C1 segment of cervical spinal cord (tissue), 14 donors: ENCODE measurements around the gene ALOX5AP.

Experiments used
- DNase-seq, 14 donors: peaks; one replicate each; lab custom pipeline; 2025; lab: John Stamatoyannopoulos, UW

The ALOX5AP gene

GRCh38 chr13:30714629-30715371 is 20.5 kb upstream of the ALOX5AP start:
- DNase-seq = no peak

GRCh38 chr13:30715372-30715756 is 20.0 kb upstream of the ALOX5AP start:
- DNase-seq = no peak

GRCh38 chr13:30715837-30716236 is 19.5 kb upstream of the ALOX5AP start:
- no peak for DNase-seq

GRCh38 chr13:30718661-30719524 is 16.4 kb upstream of the ALOX5AP start:
- DNase-seq = peak in 1 of 14 donors; percentile 10

- DNase-seq = no peak
Observed at GRCh38 chr13:30719525-30719914, 15.8 kb upstream of the ALOX5AP start.

GRCh38 chr13:30720172-30720869 is 15.0 kb upstream of the ALOX5AP start:
- DNase-seq = no peak

DNA sequence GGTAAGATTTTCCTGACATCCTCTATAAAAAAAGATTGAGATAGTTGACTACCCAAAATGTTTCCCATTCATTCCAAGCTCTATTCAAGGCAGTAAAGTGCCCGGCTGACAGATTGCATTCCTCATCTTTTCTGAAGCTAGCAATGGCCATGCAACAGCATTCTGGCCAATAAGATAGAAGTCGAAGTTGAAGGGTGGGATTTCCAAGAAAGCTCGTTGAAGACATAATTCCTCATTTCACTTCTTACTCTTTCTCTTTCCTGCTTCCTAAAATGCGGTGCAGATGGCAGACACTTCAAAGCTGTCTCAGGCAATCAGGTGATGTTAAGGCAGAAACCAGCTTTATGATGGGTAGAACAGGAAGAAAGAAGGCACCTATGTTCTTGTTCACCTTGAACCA is 13.4 kb upstream of the ALOX5AP start:
- DNase-seq = no peak

DNA sequence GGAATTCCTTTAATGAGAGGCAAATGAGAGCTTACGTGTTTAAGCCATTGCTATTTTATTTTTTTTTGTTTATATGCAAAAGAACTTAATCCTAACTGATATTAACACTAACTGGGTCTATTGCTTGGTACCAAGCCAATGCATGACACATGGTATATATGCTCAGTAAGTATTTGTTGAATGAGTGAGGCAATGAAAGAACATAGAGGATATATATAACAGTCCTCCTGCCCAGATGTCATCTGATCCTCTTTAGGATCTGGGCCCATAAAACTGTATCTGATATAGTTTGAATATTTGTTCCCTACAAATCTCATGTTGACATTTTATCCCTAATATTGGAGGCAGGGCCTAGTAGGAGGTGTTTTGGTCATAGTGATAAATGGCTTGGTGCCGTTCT is 13.0 kb upstream of the ALOX5AP start:
- DNase-seq = no peak

- DNase-seq = no peak
Observed at GRCh38 chr13:30724778-30725177, 10.6 kb upstream of the ALOX5AP start.

DNA sequence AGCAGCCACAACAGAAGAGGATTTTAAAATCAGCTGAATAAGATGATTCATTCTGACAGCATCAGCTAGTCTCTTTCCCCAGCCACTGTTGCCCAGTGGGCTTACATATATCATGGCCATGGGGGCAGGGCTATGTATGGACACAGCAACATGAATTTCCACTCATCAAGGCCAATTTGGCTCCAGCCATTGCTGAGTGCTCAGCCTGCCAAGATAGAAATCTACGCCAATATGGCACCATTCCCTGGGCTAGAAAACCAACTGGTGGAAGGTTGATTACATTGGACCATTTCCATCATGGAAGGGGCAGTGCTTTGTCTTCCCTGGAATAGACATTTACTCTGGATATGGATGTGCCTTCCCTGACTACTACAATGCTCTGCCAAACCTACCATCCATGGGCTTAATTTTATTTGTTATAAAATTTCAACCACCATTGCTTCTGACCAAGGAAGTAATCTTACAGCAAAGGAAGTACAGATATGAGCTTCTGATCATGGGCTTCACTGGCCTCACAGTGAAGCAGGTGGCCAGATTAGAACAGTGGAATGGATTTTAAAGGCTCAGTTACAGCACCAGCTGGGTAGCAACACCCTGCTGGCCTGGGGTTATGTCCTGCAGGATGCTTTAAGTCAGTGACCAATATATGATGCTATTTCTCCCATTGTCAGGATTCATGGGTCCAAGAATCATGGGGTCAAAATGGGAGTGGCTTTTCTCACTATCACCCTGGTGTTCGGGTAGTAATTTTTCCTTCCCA is 9.8 kb upstream of the ALOX5AP start:
- DNase-seq = peak in 4 of 14 donors; percentile 19 to 97 (median 26)

DNA sequence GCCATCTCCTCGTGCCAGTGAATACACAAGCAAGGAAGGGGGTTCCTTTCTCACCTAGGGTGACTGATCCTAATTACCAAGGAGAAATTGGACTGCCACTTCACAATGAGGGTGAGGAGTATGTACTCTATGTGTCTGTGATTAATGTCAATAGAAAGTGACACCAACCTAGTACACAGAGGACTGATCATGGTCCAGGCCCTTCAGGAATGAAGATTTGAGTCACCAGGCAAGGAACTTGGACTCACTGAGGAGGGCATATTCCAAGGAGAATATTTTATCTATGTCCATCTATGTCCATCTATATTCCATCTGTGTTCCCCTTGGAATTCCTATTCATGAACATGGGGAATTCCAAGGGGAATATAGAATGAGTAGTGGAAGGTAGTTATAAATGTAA is 9.2 kb upstream of the ALOX5AP start:
- DNase-seq = no peak

DNA sequence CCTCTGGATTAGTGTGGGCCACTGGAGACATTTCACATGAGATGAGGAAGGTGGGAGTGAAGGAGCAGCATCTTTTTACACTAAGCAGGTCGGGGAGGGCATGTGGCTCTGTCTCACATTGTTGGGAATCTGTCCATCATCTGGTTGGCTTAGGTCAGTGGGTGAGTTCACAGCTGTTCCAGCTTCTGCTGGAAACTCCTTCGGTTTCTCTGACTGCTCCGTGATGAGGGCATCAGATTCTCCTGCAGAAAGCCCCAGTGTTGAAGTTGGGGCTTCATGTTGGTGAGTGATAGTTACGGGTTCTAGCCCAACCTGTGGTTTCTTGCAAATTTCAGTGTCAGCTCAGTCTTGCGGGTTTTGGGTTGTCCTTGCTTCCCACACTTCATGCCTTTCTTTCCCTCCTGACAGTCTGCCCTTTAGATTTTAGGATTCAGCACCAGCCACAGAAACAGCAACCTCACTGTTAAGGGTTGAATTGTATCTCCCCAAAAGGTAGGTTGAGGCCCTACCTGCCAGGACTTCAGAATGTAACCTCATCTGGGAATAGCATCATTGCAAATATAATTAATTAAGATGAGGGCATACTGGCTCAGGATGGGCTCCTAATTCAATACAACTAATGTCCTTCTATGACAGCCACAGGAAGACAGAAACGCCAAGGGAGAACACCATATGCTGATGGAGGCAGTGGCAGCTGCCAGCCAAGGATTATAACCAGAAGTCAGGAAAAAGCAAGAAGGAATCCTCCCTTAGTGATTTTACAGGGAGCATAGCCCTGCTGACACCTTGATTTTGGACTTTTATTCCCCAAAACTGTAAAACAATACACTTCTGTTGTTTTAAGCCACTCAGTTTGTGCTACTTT is 7.6 kb upstream of the ALOX5AP start:
- peak in 1 of 14 donors; percentile 89 for DNase-seq

- no peak for DNase-seq
Observed at GRCh38 chr13:30729801-30730200, 5.5 kb upstream of the ALOX5AP start.

GRCh38 chr13:30730526-30730925 is 4.8 kb upstream of the ALOX5AP start:
- peak in 1 of 14 donors; percentile 39 for DNase-seq

DNA sequence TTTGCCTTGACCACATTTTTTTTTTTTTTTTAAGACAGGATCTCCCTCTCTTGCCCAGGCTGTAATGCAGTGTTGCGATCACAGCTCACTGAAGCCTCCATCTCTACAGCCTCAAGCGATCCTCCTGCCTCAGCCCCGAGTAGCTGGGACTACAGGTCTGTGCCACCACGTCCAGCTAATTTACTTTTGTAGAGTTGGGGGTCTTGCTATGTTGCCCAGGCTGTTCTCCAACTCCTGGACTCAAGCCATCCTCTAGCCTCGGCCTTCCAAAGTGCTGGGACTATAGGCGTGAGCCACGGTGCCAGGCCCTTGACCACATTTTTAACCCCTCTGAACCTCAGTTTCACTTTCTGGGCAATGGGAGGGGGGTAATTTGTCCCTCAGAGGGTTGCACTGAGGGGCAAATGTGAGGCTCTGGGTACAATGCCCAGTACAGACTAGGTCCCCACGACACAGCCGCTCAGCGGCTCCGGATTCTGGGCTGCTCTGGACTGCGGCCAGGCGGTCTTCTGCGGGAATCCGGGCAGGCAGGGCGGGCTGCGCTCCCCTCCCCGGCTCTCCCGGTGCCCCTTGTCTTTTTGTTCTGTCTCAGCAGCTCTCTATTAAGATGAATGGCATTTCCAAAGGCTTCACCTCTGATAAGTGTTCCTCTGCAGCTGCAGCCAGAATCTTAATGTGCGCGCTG is 3.8 kb upstream of the ALOX5AP start:
- peak in 2 of 14 donors; percentile 16 to 18 for DNase-seq

DNA sequence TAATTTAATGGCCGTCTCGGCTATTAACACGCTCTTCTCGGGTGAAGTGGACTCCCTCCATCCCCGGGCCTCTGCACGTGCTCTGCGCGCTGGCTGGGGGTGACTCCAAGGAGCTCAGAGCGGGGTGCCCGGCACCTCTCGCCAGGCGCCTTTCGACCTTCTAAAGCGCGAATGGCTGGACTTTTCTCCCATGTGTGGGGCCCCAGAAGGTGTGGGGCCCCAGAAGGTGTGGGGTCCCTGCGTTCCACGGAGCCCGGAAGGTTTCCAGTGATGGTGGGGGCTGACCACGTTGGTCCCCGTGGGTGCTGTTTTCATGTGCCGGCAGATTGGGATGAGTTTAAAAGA is 3.3 kb upstream of the ALOX5AP start:
- DNase-seq = no peak

DNA sequence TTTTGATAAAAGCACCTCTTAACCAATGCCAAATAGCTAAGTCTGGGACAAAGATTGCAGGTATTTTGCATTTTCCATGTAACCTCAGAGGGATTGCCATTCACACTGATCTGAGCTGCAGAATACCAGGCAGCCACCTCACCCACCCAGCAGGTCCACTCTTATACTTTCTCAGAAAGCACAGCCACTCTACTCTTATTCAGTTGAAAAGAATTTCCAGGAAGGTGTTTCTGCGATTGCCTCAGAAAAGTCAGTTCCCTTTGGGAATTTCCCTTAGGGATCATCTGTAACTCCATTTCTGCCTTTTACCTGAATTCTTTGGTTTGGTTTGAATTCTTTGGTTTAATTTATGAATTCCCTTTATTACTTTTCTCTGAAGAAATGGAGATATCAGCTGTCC is 904 bp upstream of the ALOX5AP start:
- no peak for DNase-seq

DNA sequence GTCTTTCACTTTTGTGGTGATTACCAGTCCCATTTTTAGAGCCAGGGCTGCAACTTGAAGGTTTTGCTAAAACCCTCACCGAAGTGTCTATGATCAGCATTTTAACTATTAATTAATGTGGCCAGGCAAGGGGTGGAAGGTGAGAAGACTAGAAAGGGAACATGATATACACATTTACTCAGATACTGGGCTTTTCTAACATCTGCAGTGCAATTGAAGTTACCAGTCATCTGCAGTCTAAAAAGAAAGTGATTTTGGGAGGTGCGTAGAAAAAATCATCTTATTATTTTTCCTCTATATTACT is 481 bp downstream of the ALOX5AP start:
- no peak for DNase-seq

DNA sequence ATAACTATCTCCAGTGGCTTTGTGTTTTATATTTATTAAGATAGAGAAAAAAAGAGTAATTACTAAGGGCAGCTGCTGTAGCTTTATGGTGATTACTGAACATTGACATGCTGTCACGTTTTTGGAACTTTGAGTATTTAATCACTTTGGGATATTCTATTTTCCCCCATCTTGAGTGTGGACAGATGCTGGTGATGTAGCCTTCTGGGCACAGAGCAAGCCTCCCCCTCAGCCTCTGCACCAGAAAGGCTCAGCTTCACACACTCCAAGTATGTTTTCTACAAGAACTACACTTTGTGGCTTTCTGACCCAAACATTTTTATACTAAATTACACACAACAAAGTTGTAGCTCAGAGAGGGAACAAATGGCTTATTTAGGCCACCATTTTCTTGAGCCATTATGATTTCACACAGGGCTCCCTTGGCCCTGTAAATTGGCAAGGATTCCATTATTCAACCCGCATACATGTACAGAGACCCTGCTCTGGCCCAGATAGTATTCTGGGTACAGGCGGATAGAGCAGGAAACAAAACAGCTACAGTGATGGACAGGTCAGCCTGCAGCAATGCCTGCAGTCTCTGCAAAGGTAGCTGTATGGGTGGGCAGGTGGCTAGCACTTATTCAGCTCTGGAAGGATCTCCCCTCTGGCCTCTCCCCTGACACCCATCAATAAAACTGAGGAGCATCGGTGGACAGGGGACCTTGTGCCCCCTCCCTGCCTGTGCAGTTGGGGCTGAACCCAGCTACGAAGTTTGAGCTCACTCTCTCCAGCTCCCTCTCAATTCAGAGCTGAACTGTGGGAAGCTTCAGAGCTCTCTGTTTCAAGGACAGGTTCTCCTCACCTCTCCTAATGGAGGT is 1.3 kb downstream of the ALOX5AP start:
- no peak for DNase-seq
